Measurements from ENCODE around the gene SUN3.

Gene SUN3, protein sequence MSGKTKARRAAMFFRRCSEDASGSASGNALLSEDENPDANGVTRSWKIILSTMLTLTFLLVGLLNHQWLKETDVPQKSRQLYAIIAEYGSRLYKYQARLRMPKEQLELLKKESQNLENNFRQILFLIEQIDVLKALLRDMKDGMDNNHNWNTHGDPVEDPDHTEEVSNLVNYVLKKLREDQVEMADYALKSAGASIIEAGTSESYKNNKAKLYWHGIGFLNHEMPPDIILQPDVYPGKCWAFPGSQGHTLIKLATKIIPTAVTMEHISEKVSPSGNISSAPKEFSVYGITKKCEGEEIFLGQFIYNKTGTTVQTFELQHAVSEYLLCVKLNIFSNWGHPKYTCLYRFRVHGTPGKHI

DNA sequence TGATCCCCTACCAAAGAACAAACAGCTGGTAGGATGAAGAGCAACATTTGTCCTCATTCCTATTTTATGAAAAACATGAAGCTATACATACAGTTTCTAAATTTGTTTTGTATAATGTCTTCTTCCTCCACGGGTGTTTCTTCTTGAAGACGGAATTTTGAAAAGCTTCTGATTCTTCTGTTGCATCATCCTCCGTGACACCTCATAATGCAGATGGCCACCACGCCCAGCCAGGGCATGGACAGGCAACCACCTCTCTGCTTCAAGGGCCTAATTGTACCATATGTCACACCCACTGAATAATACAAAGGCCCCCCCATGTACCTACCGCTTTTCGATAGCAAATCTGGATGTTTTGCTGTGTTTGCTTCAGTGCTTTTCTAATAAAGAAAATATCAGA, at the start of gene SUN3:
TSS of gene SUN3 (minus strand) at position 170 of the 400 bp plus-strand sequence. CDS start at position 1, 169 bp downstream.
- no peak for DNase-seq

DNA sequence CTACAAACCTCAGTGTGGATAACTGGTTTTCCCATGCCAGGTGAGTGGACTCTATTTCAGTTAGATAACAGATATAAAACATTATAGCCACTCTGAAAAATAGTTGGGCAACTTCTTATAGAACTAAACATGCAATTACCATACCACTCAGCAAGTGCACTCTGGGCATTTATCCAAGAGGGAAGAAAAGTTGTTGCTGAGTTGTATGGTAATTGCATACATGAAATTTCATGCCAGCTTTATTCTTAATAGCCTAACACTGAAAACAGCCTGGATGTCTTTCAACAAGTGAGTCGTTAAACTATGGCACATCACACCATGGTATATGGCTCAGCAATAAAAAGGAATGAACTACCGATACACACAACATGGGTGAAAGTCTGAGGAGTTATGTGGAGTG, 49.6 kb upstream of the SUN3 start:
- no peak for DNase-seq

DNA sequence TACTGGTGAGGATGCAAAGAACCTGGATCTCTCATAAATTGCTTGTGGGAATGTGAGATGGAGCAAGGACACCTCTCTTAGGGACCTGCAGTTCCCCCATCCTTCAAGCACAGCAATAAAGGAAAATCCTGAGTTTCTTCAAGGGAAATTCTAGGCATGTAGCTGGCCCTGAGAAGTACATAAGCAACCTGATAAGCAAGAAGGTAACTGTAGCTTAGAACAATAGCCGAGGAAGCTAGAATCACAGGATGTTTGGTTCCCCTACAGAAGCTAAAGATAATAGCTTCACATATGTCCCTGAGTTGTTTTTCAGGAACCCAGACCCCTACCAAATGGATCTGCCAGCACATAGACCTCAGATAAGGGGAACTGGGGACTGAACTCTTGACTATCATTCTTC, 48.5 kb upstream of the SUN3 start:
- DNase-seq, result no peak

DNA sequence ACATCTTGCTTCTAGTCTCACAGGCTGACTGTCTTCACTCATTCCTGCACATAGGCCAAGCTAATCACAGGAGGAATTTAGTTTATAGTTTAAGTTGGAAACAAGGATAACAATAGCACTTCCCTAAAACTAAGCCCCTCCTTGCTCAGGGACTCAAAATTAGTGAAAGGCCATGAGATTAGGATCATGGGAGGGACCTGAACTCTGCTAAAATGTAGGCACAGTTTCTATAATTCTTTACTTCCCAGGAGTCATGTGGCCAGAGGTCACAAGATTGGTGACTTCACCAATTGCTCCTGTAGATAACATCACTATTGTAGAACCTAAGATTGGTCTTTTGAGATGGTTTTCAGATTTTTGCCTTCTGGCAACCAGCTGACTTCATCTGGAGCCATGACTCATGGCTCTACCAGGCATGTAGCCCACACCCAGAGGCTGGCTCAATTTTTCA, 45.3 kb upstream of the SUN3 start:
- no peak for DNase-seq

DNA sequence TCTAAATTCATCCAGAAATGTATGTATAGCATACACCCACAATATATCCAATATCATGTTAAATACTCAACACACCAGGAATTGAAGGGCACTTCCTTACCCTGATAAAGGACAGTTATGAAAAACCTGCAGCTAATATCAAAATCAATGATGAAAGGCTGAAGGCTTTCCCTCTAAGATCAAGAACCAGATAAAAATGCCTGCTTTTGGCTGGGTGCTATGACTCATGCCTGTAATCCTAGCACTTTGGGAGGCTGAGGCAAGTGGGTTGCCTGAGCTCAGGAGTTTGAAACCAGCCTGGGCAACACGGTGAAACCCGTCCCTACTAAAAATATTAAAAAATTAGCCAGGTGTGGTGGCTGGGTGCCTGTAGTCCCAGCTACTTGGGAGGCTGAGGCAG, 38.6 kb upstream of the SUN3 start:
- no peak for DNase-seq

DNA sequence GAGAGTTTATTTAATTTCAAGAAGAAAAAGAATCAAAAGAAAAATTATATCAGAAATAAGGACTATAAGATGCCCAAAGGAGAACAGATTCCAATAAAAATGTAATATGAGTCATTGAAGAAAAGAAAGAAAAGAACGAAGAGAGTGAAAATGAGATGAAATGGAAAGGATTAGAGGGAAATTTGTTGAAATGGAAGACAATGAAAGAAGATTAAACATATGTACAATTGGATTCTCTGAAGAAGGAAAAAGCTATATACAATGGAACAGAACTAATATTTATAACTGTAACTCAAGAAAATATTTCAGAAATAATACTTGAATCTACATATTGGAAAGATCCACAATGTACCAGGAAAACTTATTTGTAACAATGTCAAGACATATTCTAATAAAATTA, 35.1 kb upstream of the SUN3 start:
- DNase-seq, result no peak

DNA sequence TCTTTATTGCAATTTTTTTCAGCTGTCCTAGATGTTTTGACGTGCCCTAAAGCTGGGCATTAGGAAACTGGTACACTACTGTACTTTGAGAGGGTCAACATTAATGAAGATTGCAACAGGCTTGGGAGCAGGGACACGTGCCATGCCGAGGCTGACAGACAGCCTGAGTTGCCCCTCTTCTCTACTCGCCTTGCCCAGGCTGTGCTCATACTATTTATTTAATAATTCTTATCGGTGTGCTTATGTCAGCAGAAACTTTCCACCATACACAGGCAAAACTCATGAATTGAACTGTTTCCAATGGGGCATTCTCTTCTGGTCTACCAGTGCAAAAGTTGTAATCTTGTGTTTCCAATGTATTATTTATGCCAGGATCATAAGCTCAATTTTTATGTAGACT, 30.8 kb upstream of the SUN3 start:
- no peak for DNase-seq

DNA sequence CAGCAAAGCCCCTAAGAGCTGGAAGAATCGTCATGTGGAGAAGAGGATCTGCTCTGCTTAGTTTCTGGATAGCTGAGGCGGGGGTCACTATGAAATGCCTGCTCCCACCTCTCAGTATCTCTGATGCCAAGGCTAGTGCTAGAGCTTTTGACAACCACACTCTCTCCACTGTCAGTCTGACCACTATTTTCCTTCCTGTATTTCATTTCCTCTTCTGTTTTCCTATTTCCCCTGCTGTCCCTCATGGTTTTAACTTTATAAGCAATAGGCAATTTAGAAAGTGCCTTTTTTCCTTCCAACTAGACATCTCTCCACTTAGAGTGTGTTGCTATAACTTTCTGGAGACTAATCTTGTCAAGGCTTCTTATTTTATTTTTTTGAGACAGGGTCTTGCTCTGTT, 30.1 kb upstream of the SUN3 start:
- no peak for DNase-seq

DNA sequence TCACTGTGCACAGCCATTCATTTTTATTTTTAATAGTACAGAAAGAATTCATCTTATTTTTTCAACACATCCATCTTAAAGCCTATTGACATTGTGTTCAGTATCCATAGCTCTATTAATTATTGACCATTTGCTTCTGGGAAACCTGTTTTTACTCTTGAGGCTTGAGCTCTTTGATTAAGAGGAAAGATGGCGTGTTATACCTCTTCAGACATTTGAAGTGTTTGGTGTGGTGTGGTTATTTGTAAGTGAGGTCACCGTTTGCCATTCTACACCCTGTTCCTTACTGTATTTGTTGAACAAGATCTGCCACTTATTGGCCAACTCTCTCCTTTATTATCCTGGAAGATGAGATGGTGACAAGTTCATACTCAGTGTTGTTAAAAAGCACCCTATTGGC, 24.8 kb upstream of the SUN3 start:
- DNase-seq, result no peak

DNA sequence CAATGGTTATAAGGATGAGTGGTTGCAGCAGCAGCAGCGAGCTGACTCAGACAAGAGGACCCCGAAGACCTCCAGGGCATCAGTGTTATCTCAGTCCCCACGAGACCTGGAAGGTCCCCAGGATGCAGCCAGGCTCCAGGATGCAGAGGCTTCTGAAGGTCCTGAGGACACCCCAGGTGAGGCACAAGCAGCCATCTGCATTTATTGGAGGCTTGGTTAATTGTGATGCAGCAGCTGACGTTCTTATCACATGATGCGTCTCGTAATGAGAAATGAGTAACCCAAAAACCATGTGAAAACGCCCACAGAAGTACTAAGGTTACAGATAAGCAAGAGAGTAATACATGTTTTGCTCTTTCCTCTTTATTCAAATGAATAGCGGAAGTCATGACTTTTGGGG, 23.8 kb upstream of the SUN3 start:
- no peak for DNase-seq

DNA sequence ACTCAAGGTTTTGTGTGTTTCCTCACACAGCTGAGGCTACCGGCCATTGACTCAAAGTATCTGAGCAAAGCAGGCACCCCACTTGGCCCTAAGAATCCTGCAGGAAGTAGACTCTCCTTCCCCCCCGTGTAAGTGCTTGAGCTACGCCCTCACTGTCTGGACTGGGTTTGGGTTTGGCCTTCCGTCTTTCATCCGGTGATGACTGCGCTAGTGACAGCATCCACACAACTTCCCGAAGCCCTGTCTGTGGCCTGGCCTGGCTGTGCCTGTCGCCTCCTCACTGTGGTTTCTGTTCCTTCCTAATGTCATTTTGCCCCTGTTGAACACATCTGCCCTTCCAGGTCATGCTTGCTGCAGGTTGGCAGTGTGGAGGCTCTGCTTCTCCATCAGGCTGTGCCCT, 20.9 kb upstream of the SUN3 start:
- no peak for DNase-seq

DNA sequence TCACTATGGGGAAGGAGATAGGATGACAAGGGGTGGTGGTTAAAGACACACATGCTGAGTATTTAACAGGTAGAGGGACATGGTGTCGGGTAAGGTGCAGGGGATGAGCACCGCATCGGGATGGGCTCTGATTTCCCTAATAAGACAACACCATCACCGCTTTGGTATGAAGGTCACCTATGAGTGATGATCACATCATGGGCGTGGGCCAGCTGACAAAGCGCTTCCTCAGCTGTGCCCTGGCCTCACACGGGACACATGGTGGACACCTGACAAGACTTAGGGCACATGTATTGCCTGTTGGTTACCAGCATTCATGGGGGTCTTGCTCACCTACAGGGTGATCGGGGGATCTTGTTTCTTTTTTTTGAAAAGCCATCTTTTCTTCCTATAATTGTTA, 19.2 kb upstream of the SUN3 start:
- DNase-seq, result no peak

DNA sequence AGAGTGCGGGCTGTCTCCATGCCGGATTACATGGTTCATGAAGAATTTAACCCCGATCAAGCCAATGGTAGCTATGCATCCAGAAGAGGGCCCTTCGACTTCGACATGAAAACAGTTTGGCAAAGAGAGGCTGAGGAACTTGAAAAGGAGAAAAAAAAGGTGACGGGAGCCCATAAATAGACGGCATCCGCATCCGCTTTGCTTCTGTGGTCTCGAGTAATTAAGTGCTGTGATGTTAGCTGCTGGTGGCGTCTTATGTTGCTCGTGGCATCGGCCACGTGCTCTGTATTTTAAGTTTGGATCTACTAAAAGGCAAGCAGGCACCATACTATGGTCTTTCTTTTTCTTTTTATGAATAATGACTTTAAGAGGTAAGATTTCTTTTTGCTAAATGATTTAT, 17.6 kb upstream of the SUN3 start:
- no peak for DNase-seq

DNA sequence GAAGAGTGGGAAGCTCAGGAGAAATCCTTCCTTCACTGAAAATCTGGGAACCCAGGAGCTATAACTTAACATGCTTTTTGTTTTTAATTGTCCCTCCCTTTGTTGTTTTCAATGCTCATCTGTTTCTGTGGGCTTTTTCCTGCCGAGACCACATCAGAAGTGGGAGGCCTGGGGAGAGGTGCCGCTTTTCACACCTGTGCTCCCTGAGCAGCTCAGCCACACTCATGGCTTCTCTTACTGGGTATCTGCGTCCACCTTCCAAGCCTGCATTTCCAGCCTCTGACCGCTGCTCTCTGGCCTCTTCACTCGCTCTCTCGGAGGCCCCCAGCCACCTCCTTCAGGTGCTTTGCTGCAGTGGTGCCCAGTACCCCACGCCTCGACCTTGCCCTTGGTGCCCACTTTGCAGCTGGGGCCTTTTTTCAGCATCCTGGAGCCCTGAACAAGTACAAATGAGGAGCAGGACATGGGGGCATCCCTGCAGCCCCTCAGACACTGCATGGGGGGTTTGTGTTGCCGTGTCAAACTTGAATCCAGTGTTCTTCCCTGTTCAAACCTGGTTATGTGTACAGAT, 16.4 kb upstream of the SUN3 start:
- no peak for DNase-seq

DNA sequence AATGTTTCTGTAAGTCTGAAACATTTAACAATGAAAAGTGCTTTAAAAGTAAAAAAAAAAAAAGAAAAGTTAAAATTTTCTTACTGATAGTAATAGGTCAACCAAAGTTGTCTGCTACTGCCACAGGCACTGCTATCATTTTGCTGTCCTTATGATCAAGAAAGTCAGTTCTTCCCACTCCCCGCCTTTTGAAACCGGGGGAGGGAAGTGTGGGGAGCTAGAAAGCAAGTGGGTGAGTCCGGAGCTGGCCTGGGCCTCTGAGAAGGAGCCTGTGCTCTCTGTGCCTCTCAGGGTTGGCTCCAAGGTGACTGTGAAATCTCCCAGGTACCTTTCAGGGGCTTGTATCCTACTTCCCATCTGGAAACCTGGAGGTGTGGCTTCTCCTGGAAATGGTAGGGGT, 13.7 kb upstream of the SUN3 start:
- DNase-seq, result no peak

DNA sequence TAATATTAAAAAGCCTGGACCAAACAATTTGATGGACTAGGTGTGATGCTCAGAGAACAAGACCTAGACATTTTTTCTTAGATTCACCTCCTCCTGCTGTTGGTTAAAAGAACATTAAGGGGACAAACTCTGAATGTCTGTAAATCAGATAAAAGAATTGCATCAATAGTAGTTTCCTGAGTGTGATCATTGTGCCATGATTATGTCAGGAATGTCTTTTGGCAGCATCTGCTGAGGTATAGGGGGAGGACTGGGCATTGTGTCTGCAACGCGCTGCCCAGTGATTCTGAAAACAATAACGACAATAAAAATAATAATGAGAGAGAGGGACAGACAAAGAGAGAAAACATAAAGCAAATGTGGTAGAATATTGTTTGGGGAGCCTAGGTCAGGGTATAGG, 13.3 kb upstream of the SUN3 start:
- no peak for DNase-seq

DNA sequence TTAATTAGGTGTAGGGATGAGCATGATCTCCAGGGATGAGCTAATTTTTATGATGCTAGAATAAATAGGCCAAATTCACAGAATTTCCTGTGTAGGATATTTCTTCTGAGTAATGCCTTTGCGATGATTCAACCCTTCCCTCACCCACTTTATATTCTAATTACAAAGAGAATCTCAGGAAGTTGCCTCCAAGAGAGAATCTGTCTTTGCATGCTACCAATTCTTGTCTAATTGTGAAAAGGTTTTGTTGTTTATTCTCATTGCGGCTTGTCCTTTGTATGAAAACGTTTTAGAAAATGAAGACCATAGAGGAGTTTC, 12.7 kb upstream of the SUN3 start:
- DNase-seq, result no peak

DNA sequence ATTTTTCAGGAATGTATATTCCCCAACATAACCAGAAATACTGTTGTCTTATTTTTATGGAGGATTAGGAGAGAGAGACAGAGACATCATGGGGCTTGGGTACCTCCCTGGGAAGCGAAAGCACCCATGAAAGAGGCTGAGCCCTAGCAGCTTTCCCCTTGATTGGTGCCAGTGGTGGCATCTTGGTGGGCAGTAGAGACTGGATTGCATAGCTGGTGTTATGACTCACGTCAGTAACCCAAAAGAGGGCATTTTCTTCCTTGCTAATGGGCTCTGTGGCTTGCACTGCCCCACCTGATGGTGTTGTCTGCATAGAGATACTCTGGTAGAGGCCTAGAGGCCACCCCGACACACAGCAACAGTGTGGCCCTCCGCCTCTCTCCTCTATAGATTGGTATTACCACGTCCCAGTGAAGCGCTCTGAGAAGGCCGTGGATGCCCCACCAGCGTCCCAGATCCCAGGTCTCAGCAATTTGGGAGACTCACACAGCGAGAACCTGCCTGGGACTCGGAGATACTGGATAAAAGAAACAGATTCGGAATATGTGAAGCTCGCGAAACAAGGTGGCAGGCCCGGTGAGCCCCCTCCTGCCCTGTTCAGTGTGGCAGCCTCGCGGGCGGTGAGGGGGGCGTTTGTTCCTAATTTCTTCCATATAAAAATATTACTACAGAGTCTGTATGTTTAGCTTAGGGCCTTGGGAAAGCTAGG, 12.2 kb upstream of the SUN3 start:
- DNase-seq, result no peak

DNA sequence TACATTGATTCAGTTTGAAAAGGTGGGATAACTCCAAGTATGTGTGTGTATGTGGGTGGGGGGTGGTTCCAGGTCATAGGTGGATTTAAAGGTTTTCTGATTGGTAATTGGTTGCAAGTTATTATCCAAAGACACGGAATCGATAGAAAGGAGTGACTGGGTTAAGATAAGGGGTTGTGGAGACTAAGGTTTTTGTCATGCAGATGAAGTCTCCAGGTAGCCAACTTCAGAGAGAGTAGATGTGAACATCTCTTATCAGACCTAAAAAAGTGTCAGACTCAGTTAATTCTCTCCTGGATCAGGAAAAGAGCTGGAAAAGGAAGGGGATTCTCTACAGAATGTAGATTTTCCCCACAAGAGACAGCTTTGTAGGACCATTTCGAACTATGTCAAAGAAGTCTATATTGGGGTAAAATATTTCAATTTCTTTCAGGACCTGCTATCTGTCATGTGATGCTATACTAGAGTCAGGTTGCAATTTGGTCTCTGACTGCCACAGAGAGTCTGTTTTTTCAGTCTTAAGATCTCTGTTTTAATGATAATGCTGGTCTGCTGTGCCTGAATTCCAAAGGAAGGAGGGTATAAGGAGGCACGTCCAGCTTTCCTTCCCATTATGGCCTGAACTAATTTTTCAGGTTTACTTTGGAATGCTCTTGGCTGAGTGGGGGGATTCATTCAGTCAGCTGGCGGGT, 10.1 kb upstream of the SUN3 start:
- DNase-seq, result no peak

DNA sequence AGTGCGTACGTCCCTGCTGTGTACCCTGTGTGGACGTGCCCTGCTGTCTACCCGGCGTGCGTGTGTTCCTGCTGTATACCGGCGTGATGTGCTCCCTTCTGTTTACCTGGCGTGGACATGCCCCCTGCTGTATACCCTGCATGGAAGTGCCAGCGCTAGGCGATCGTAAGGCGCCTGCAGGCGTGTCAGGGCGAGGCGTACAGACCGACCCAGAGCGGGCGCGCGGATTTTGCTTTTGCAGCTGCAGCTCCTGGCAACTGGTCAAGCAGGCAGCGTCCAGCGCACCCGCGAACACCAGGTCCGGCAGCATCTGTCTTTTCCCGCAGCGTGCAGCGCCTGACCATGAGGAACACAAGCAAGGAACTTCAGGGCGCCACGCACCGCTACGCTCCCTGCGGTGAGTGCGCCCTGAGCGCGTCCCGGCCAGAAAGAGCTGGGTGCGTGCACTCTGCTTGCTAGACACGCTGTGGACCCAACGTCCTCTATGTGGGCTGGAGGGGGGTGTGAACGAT, 7.1 kb upstream of the SUN3 start:
- no peak for DNase-seq

DNA sequence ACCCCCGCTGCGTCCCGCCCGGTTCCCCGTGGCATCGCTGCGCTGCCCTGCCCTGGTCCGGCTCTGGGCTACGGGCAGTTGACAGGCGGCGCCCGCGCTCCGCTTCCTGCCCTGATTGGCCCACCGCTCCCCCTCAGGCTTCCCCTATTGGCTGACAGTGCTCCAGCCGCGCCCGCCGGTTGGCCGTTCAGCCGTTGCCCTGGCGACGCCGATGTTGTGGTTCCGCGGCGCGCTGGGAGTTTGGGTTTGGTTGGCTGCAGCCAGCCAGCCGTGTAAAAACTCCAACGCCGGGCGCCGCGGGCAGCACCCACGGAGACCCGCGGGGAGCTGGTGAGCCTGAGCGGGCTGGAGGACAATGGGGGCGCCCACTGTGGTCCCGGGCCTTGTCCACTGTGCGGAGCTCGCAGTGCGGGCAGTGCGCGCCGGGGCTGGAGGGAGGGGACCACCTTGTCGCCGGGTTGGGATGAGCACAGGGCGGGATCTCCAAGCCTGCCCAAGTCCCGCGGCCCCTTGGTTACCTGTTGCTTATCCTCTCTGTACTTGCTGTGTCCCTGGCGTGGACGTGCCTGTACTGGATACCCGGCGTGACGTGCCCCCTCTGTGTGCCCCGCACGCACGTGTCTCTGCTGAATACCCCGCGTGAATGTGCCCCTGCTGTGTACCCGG, 6.5 kb upstream of the SUN3 start, which contains the start of gene C7orf57:
TSS of gene C7orf57 (plus strand) at position 243 of the 666 bp plus-strand sequence. CDS start 766 bp downstream, outside the sequence.
- peak; percentile 74 for DNase-seq

DNA sequence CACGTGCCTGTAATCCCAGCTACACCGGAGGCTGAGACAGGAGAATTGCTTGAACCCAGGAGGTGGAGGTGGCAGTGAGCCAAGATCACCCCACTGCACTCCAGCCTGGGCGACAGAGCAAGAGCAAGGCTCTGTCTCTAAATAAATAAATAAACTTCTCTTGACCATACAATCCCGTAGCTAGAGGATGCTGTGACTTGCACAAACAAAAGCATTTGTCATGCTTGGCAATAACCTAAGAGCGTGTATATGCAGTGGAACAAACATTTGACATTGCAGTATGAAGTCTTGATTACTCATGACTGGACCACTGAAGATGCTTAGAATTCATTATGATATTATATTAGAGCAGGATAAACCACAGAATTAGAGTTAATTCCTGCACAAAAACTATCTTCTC, 5.0 kb upstream of the SUN3 start:
- DNase-seq, result no peak

DNA sequence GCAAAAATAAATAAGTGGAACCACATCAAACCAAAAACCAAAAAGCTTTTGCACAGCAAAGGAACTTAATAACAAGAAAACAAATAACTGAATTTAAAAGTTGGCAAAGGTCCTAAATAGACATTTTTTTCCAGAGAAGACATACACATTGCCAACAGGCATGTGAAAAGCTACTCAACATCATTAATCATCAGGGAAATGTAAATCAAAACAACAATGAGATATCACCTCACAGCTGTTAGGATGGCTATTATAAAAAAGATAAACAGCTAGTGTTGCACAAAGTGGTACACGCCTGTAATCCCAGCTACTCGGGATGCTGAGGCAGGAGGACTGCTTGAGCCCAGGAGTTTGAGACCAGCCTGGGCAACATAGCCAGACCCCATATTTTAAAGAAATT, 2.2 kb upstream of the SUN3 start:
- DNase-seq, result no peak

Data from NCI-H2227 treated with DMSO at 0.1 percent for 48 hours (cell line).